ENCODE data around the gene NPHS2.

NPHS2 gene

DNA sequence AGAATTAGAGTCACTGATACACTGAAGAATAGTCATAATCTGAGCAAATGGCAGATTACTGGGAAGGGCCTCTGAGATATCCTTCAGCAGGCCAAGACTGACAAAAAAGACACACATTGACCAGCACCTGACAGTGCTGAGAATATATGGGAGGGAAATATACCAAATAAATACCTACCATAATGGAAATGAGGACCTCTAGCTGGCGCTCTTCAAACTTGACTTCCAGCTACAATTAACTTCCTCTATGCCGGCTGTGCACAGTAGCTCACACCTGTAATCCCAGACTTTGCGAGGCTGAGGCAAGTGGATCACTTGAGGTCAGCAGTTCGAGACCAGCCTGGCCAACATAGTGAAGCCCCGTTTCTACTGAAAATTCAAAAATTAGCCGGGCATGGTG, 69.5 kb downstream of the NPHS2 start:
- no peak for TF ChIP-seq GATA2 (IDR thresholded peaks at IDR 0.05; ENCODE audit: low read depth, low read length)
- TF ChIP-seq GATA3 (IDR thresholded peaks at IDR 0.05; ENCODE audit: low read depth, low read length): no peak
